ENCODE data around the gene CLCF1.
"Not testable (repeated sequence)": the region's sequence is repeated elsewhere in the genome, so short reads cannot be mapped to it uniquely, and the experiment has no call there.

Gene CLCF1

GRCh38 chr11:67408437-67409200, 35.2 kb upstream of the CLCF1 start:
- no peak for DNase-seq

GRCh38 chr11:67407688-67408163, 34.3 kb upstream of the CLCF1 start:
- DNase-seq = no peak

GRCh38 chr11:67406969-67407687, 33.7 kb upstream of the CLCF1 start:
- DNase-seq = no peak

- DNase-seq = no peak
These were observed 33.1 kb upstream of the CLCF1 start for GRCh38 chr11:67406420-67406968.

- no peak for DNase-seq
These were observed 32.4 kb upstream of the CLCF1 start for GRCh38 chr11:67405688-67406339.

- DNase-seq = no peak
These were observed 31.8 kb upstream of the CLCF1 start for GRCh38 chr11:67405196-67405567.

GRCh38 chr11:67404515-67405195, 31.3 kb upstream of the CLCF1 start:
- DNase-seq = peak; percentile 52

- DNase-seq = not testable (repeated sequence)
These were observed 29.7 kb upstream of the CLCF1 start for GRCh38 chr11:67403085-67403484.

- DNase-seq = not testable (repeated sequence)
These were observed 28.9 kb upstream of the CLCF1 start for GRCh38 chr11:67402192-67402839.

GRCh38 chr11:67401495-67402191, 28.2 kb upstream of the CLCF1 start, which contains the start of gene PPP1CA:
PPP1CA (minus strand) TSS chr11:67401858; CDS start chr11:67401782, 76 bp downstream.
- peak; percentile 86 for DNase-seq

- DNase-seq = no peak
These were observed 27.6 kb upstream of the CLCF1 start for GRCh38 chr11:67400942-67401494.

GRCh38 chr11:67400251-67400941, 27.0 kb upstream of the CLCF1 start:
- no peak for DNase-seq

GRCh38 chr11:67398661-67399563, 25.5 kb upstream of the CLCF1 start:
- DNase-seq = no peak

- no peak for DNase-seq
These were observed 24.7 kb upstream of the CLCF1 start for GRCh38 chr11:67397986-67398660.

- no peak for DNase-seq
These were observed 24.1 kb upstream of the CLCF1 start for GRCh38 chr11:67397536-67397935.

- no peak for DNase-seq
These were observed 23.4 kb upstream of the CLCF1 start for GRCh38 chr11:67396587-67397389.

- no peak for DNase-seq
These were observed 22.8 kb upstream of the CLCF1 start for GRCh38 chr11:67396259-67396581.

All from stimulated activated naive CD4-positive, alpha-beta T cell treated with Interleukin-2 at 50 U/mL for 16 hours (primary cell).